Prostate gland (tissue), 2 donors: ENCODE measurements around the gene VPS13C.

ENCODE experiments used
- POLR2A ChIP-seq: fragments of 450-650 bp; IDR thresholded peaks from one replicate; pipeline ENCODE4 v1.6.1; 2016; ENCODE audit warnings: antibody characterized with exemption, mild to moderate bottlenecking
- POLR2AphosphoS5 ChIP-seq: sonication (generic); formaldehyde crosslinking; IDR thresholded peaks from one replicate; pipeline ENCODE4 v1.6.1; 2017; ENCODE audit warnings: antibody characterized with exemption
- TF ChIP-seq, protein P1 (sequence below), 4 experiments: fragments of 200-600 bp in 2 of 4; fragments of 450-650 bp in 2 of 4; sonication (generic) in 2 of 4; IDR thresholded peaks; 1 replicate in 3 of 4; 2 replicates in 1 of 4; pipeline ENCODE4 v1.5.1; 2016 to 2019; ENCODE audit warnings: antibody characterized with exemption in 4 of 4, mild to moderate bottlenecking in 2 of 4, moderate library complexity in 2 of 4

DNA sequence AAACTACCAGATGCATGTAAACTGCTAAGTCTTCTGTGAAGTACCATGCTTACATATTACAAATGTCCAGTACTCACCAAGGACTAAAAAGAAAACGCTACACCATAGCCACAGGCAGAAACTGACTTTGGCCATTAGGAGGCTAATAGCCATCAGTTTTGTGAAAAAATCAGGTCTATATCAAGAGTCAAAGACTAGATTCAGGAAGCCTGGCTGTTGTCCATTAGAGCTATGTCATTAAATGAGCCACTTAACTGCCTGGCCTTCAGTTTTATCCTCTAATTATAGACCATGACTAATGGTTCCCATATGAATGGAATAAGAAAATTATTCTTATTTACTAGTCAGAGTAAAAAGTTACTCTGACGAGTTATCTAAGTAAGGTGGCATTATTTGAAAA is 144.1 kb downstream of the VPS13C start:
- no peak for TF ChIP-seq POLR2A
- TF ChIP-seq, protein P1, sequence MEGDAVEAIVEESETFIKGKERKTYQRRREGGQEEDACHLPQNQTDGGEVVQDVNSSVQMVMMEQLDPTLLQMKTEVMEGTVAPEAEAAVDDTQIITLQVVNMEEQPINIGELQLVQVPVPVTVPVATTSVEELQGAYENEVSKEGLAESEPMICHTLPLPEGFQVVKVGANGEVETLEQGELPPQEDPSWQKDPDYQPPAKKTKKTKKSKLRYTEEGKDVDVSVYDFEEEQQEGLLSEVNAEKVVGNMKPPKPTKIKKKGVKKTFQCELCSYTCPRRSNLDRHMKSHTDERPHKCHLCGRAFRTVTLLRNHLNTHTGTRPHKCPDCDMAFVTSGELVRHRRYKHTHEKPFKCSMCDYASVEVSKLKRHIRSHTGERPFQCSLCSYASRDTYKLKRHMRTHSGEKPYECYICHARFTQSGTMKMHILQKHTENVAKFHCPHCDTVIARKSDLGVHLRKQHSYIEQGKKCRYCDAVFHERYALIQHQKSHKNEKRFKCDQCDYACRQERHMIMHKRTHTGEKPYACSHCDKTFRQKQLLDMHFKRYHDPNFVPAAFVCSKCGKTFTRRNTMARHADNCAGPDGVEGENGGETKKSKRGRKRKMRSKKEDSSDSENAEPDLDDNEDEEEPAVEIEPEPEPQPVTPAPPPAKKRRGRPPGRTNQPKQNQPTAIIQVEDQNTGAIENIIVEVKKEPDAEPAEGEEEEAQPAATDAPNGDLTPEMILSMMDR (IDR thresholded peaks at IDR 0.05): no peak
- TF ChIP-seq POLR2AphosphoS5: no peak
